GM12873 (cell line): Measurements from ENCODE around the gene SET.

Experiments
- TF ChIP-seq, protein P1 (sequence below): IDR thresholded peaks from 2 replicates; pipeline ENCODE4 v1.5.1; 2012; ENCODE audit warnings: low read depth, mild to moderate bottlenecking, moderate library complexity, low read length, control low read depth; ENCODE audit not compliant: insufficient read depth; ENCODE audit errors: missing control alignments

Gene SET

DNA sequence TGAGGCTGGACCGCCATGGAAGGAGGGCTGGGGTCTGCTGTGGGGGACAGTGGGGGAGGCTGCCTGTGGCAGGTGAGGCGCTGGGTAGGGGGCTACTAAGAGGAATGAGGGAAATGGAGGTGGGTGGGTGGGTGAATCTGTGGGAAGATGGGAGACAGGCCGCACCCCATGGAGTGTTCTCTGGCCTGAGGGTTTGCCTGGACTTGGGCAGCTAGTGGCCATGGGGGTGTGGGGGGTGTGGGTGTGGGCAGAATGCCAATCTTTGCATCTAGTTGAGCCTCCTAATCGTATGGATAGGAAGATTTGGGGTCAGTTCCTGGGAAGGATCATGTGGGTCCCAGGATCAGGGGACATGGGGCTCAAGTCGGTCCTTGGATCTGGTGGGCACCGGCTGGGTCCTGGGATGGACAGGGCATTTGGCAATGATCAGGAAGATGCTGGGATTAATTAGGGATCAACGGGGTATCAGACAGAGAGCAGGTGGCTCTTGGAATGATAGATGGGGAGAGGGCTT, 34.4 kb downstream of the SET start:
- TF ChIP-seq, protein P1, sequence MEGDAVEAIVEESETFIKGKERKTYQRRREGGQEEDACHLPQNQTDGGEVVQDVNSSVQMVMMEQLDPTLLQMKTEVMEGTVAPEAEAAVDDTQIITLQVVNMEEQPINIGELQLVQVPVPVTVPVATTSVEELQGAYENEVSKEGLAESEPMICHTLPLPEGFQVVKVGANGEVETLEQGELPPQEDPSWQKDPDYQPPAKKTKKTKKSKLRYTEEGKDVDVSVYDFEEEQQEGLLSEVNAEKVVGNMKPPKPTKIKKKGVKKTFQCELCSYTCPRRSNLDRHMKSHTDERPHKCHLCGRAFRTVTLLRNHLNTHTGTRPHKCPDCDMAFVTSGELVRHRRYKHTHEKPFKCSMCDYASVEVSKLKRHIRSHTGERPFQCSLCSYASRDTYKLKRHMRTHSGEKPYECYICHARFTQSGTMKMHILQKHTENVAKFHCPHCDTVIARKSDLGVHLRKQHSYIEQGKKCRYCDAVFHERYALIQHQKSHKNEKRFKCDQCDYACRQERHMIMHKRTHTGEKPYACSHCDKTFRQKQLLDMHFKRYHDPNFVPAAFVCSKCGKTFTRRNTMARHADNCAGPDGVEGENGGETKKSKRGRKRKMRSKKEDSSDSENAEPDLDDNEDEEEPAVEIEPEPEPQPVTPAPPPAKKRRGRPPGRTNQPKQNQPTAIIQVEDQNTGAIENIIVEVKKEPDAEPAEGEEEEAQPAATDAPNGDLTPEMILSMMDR: no peak

DNA sequence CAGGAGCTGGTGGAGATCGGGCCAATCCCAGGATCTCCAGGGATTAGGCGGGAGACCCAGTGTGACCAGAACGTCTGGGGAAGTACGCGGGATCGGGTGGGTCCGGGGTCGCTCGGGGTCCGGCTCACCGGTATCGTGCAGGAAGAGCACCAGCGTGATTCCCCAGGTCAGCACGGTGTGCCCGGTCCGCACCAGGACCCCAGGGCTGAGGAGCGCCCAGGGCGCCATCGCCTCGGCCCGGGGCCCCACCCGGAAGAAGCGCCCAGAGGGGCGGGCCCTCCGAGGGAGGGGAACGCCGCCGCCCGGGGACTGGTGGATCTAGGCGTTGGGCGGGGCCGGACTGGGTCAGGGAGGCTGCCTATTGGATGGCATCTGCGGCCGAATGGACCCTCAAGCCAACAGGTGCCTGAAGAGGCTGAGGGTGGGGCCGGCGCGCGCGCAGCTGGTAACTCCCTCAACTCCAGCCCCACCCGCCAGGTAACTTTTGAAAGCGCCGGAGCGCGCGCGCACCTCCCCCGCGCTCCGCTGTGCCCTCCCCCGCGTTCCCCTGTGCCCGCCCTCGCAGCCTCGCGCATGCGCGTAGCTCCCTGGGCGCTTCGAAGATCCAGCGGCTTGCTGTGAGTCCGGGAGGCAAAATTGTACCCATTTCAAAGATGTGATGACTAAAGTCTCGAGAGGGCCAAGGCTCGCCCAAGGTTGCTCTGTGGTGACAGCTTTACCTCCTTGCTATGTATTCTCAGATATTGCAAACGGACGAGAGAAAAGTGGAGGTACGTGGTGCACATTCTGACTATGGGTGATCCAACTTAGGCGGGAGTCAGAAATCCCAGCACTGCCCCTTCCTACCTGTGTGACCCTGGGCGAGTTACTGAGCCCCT, 35.1 kb downstream of the SET start, which contains the start of gene ZDHHC12:
TSS of gene ZDHHC12 (minus strand) at position 262 of the 878 bp plus-strand sequence. CDS start at position 228, 34 bp downstream.
- TF ChIP-seq, protein P1: no peak

DNA sequence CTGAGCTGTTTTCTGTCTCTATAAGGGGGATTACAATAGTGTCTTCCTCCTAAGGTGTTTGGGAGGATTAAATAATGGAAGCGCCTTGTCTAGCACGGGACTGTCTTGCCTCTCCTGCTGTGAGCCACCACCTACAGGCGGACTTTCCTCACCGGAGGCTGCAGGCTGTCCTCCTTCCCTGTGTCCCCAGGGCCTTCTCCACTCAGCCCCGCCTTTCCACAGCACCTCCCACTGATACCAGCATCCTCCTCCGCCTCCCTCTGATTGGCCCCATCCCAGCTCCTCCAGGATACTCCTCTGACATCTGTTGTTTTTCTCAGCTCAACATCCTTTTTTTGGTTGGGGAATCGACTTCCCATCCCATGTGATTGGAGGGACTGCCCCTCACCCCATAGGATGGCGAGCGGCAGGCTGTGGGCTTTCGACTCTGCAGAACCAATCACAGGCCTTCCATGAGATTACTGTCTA, 35.8 kb downstream of the SET start:
- TF ChIP-seq, protein P1: no peak

DNA sequence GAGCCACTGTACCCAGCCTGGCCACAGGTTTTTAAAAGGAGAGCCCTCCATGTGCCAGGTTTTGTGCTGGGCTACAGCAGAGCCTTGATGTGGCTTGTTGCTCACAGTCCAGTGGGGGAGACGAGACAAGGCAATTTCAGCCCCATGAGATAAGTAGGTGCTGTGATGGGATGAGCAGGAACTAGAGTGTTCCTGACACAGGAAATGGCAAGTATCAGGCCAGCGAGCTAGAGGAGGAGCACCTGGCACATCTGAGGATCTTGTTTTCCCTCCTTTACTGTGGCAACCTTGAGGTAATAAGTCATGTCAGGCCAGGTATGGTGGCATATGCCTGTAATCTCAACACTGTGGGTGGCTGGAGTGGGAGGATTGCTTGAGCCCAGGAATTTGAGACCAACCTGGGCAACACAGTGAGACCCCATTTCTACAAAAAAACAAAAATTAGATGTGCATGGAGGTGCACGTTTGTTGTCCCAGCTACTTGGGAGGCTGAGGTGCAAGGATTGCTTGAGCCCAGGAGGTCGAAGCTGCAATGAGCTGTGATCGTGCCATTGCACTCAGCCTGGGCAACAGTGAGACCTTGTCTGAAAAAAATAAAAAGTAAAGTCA, 38.7 kb downstream of the SET start:
- TF ChIP-seq, protein P1: no peak

DNA sequence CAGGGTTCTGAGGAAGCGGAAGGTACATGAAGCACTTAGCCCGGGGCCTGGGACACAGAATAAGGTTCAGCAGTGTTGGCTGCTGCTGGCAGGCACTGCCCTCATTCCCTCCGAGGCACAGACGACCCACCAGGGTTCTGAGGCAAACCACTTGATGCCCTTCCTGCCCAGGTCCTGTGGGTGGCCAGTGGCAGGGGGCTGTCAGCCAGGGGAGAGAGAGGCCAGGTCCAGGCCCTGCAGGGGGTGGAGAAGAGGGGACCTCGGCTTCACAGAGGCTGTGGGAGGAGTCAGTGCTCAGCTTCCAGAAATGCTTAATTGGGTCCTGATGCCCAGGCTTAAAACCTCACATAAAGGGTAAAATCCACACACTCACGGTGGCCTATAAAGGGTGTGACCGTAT, 39.3 kb downstream of the SET start:
- TF ChIP-seq, protein P1: no peak

DNA sequence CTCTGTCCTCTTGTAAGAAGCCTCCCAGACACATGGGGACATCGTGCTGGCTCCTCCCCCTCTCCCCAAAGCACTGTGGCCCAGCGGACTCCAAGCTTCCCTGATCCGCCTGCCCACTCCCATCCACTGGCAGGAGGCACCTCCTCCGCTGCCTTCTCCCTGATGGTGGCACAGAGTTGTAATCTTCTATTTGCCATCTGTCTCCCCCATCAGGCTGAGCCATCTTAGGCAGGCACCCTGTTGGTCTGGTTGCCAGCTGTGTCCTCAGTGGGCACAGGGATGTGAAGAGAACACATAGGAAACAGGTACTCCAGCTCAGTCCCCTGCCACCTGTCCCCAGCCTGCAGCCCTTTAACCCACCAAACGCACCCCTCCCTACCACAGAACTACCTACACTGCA, 40.3 kb downstream of the SET start:
- TF ChIP-seq, protein P1: no peak
